ENCODE measurements around the gene IGBP1. TPM values are rescaled to one million over a fixed set of nuclear protein-coding genes. Genes with fewer than 3 reads are reported as not detected.

IGBP1 gene
- total and polyA plus RNA-seq, 9 of the 15 experiments (the other 6 are each of a cell fraction or from before 2014, with no cell fraction given) = 36.6 to 91.5 (median 52.8) TPM

DNA sequence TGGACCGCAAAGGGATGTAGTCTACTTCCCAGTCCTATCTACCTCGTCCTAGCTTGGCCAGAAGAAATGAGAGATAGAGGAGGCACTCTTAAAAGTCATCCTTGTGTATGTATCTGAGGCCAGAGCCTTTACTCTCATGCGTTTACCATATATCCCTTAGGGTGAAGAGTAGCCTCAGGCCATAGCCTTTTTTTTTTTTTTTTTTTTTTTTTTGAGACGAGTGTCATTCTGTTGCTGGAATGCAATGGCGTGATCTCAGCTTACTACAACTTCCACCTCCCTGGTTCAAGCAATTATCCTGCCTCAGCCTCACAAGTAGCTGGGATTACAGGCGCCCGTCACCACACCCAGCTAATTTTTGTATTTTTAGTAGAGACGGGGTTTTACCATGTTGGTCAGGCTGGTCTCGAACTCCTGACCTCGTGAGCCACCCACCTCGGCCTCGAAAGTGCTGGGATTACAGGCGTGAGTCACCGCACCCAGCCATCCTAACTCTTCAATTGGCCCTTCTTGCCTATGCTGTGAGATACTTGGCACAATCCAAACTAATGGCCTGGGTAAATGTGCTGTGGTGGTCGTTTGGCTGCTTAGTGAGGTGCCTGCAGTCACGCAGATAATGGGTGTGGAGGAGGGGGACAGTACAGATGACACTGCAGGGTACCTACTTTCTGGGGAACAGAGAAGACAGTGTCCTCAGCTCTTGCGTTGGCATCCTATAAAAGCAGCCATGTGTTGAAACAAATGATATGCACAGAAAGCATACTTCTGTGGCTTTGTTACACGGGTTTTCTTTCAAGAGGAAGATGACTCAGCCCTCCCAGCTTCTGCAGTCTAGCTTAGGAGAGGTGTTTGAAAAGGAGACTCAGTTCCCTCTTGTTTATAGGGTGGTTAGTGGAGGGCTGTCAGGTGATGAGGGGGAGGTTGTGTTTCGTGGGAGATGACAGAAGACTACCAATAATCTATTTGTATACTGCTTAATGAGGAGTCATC is 33.6 kb downstream of the IGBP1 start (continued):
- TF ChIP-seq, protein P1, sequence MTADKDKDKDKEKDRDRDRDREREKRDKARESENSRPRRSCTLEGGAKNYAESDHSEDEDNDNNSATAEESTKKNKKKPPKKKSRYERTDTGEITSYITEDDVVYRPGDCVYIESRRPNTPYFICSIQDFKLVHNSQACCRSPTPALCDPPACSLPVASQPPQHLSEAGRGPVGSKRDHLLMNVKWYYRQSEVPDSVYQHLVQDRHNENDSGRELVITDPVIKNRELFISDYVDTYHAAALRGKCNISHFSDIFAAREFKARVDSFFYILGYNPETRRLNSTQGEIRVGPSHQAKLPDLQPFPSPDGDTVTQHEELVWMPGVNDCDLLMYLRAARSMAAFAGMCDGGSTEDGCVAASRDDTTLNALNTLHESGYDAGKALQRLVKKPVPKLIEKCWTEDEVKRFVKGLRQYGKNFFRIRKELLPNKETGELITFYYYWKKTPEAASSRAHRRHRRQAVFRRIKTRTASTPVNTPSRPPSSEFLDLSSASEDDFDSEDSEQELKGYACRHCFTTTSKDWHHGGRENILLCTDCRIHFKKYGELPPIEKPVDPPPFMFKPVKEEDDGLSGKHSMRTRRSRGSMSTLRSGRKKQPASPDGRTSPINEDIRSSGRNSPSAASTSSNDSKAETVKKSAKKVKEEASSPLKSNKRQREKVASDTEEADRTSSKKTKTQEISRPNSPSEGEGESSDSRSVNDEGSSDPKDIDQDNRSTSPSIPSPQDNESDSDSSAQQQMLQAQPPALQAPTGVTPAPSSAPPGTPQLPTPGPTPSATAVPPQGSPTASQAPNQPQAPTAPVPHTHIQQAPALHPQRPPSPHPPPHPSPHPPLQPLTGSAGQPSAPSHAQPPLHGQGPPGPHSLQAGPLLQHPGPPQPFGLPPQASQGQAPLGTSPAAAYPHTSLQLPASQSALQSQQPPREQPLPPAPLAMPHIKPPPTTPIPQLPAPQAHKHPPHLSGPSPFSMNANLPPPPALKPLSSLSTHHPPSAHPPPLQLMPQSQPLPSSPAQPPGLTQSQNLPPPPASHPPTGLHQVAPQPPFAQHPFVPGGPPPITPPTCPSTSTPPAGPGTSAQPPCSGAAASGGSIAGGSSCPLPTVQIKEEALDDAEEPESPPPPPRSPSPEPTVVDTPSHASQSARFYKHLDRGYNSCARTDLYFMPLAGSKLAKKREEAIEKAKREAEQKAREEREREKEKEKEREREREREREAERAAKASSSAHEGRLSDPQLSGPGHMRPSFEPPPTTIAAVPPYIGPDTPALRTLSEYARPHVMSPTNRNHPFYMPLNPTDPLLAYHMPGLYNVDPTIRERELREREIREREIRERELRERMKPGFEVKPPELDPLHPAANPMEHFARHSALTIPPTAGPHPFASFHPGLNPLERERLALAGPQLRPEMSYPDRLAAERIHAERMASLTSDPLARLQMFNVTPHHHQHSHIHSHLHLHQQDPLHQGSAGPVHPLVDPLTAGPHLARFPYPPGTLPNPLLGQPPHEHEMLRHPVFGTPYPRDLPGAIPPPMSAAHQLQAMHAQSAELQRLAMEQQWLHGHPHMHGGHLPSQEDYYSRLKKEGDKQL (CRISPR knock-in tag; IDR thresholded peaks at IDR 0.05; ENCODE audit: borderline replicate concordance) = no peak

Data from K562 (cell line).